ENCODE data around the gene PFDN5.

PFDN5 gene

GRCh38 chr12:53295070-53295890 is at the start of gene PFDN5:
PFDN5 (plus strand) TSS chr12:53295542; CDS start chr12:53295568, 26 bp downstream.
- peak; percentile 81 for DNase-seq

GRCh38 chr12:53251477-53252348 is 43.6 kb upstream of the PFDN5 start:
- peak; percentile 70 for DNase-seq

GRCh38 chr12:53252349-53252916 is 42.9 kb upstream of the PFDN5 start:
- no peak for DNase-seq

- DNase-seq = no peak
These were observed 42.0 kb upstream of the PFDN5 start for GRCh38 chr12:53253298-53253697.

- no peak for DNase-seq
These were observed 40.4 kb upstream of the PFDN5 start for GRCh38 chr12:53254816-53255545.

- no peak for DNase-seq
These were observed 39.3 kb upstream of the PFDN5 start for GRCh38 chr12:53255996-53256395.

GRCh38 chr12:53258541-53259539 is 36.5 kb upstream of the PFDN5 start:
- DNase-seq = no peak

GRCh38 chr12:53259891-53260290 is 35.5 kb upstream of the PFDN5 start:
- DNase-seq = no peak

GRCh38 chr12:53265783-53266182 is 29.6 kb upstream of the PFDN5 start:
- DNase-seq = no peak

GRCh38 chr12:53267306-53267998 is 27.9 kb upstream of the PFDN5 start:
- no peak for DNase-seq

GRCh38 chr12:53267999-53268629 is 27.2 kb upstream of the PFDN5 start, which contains the start of gene ESPL1:
ESPL1 (plus strand) TSS chr12:53268299; CDS start chr12:53268767, 468 bp downstream.
- peak; percentile 67 for DNase-seq

GRCh38 chr12:53268630-53269562 is 26.4 kb upstream of the PFDN5 start:
- DNase-seq = no peak

GRCh38 chr12:53274445-53274844 is 20.9 kb upstream of the PFDN5 start:
- DNase-seq = no peak

- no peak for DNase-seq
These were observed 18.8 kb upstream of the PFDN5 start for GRCh38 chr12:53276511-53276910.

- no peak for DNase-seq
These were observed 17.4 kb upstream of the PFDN5 start for GRCh38 chr12:53277981-53278380.

GRCh38 chr12:53279283-53279869 is 16.0 kb upstream of the PFDN5 start:
- no peak for DNase-seq

GRCh38 chr12:53279888-53280498 is 15.3 kb upstream of the PFDN5 start:
- DNase-seq = no peak

GRCh38 chr12:53286448-53286847 is 8.9 kb upstream of the PFDN5 start:
- DNase-seq = no peak
